HEK293 (cell line): ENCODE results near the gene SPOCK1.

Source experiments
- BCL6B ChIP-seq: fragments of 450-650 bp; formaldehyde crosslinking; IDR thresholded peaks from 2 replicates; pipeline ENCODE4 v1.5.1; 2017; ENCODE audit warnings: missing biosample characterization, missing genetic modification characterization
- CTCF ChIP-seq: fragments of 450-650 bp; formaldehyde crosslinking; IDR thresholded peaks from 2 replicates; pipeline ENCODE4 v1.5.1; 2016; ENCODE audit warnings: missing biosample characterization, missing genetic modification characterization
- HOXA7 ChIP-seq: sonication (generic); formaldehyde crosslinking; IDR thresholded peaks from 2 replicates; pipeline ENCODE4 v1.8.1; 2022; ENCODE audit warnings: missing genetic modification reagents, borderline replicate concordance
- RBAK ChIP-seq: fragments of 450-650 bp; formaldehyde crosslinking; IDR thresholded peaks from 2 replicates; pipeline ENCODE4 v1.5.1; 2016; ENCODE audit warnings: missing biosample characterization, missing genetic modification characterization
- TCF7L2 ChIP-seq: IDR thresholded peaks from 2 replicates; pipeline ENCODE4 v1.6.1; 2011; ENCODE audit warnings: low read depth, mild to moderate bottlenecking, inconsistent platforms, low read length, moderate library complexity, borderline replicate concordance
- ZNF138 ChIP-seq: fragments of 450-650 bp; formaldehyde crosslinking; IDR thresholded peaks from 2 replicates; pipeline ENCODE4 v1.5.1; 2016; ENCODE audit warnings: missing biosample characterization, missing genetic modification characterization, borderline replicate concordance
- ZNF214 ChIP-seq: fragments of 450-650 bp; formaldehyde crosslinking; IDR thresholded peaks from 2 replicates; pipeline ENCODE4 v1.5.1; 2017; ENCODE audit warnings: missing biosample characterization, mild to moderate bottlenecking, missing genetic modification characterization, borderline replicate concordance
- ZNF529 ChIP-seq: fragments of 450-650 bp; formaldehyde crosslinking; IDR thresholded peaks from 2 replicates; pipeline ENCODE4 v1.5.1; 2017; ENCODE audit warnings: missing genetic modification characterization, missing biosample characterization; ENCODE audit not compliant: insufficient replicate concordance
- ZNF639 ChIP-seq: fragments of 450-650 bp; formaldehyde crosslinking; IDR thresholded peaks from 2 replicates; pipeline ENCODE4 v1.5.1; 2016; ENCODE audit warnings: missing biosample characterization, missing genetic modification characterization
- ZNF747 ChIP-seq: fragments of 450-650 bp; formaldehyde crosslinking; IDR thresholded peaks from 2 replicates; pipeline ENCODE4 v1.5.1; 2016; ENCODE audit warnings: missing biosample characterization, missing genetic modification characterization

GRCh38 chr5:137176126-137176525 lies 323.0 kb downstream of the SPOCK1 start:
- no peak for TF ChIP-seq BCL6B (tag by site-specific recombination)
- TF ChIP-seq CTCF (tag by site-specific recombination) = no peak
- TF ChIP-seq ZNF529 (tag by site-specific recombination) = no peak
- no peak for TF ChIP-seq TCF7L2
- no peak for TF ChIP-seq ZNF639 (tag by site-specific recombination)
- TF ChIP-seq RBAK (tag by site-specific recombination) = no peak
- no peak for TF ChIP-seq ZNF747
- TF ChIP-seq ZNF138 (tag by site-specific recombination) = no peak
- no peak for TF ChIP-seq ZNF214 (tag by site-specific recombination)
- TF ChIP-seq HOXA7 (CRISPR knock-in tag) = no peak
